ENCODE results near the gene TTN.

DNA sequence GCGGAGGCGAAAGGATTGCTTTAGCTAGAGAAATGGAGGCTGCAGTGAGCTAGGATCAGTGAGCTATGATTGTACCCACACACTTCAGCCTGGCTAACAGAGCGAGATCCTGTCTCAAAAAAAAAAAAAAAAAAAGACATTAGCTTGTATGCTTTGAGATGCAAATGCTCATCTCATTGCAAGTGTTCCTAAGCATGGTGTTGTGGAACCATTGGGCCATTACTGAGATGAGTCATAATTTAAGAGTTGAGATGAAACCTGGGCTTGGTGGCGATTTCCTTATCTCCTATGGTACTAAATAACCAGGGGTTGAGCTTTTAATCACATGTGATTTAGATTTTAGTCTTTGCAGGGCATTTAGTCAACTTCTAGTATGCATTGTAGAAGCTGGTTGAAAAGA, 324.8 kb downstream of the TTN start:
- TF ChIP-seq, protein P1, sequence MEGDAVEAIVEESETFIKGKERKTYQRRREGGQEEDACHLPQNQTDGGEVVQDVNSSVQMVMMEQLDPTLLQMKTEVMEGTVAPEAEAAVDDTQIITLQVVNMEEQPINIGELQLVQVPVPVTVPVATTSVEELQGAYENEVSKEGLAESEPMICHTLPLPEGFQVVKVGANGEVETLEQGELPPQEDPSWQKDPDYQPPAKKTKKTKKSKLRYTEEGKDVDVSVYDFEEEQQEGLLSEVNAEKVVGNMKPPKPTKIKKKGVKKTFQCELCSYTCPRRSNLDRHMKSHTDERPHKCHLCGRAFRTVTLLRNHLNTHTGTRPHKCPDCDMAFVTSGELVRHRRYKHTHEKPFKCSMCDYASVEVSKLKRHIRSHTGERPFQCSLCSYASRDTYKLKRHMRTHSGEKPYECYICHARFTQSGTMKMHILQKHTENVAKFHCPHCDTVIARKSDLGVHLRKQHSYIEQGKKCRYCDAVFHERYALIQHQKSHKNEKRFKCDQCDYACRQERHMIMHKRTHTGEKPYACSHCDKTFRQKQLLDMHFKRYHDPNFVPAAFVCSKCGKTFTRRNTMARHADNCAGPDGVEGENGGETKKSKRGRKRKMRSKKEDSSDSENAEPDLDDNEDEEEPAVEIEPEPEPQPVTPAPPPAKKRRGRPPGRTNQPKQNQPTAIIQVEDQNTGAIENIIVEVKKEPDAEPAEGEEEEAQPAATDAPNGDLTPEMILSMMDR (conservative IDR thresholded peaks at IDR 0.05 in 1 of 2, IDR thresholded peaks at IDR 0.05 in 1 of 2; ENCODE audit: low read depth in 1 of 2, low read length in 2 of 2), result no peak
- no peak for TF ChIP-seq EZH2 (IDR thresholded peaks at IDR 0.05; ENCODE audit: low read length, missing control alignments)

All from fibroblast of lung (primary cell).